ENCODE data around the gene RBM34. TPM values are rescaled to one million over a fixed set of nuclear protein-coding genes. Genes with fewer than 3 reads are reported as not detected.

RBM34 gene
- total RNA-seq, 1 donor from 2014 or later = 129 TPM

DNA sequence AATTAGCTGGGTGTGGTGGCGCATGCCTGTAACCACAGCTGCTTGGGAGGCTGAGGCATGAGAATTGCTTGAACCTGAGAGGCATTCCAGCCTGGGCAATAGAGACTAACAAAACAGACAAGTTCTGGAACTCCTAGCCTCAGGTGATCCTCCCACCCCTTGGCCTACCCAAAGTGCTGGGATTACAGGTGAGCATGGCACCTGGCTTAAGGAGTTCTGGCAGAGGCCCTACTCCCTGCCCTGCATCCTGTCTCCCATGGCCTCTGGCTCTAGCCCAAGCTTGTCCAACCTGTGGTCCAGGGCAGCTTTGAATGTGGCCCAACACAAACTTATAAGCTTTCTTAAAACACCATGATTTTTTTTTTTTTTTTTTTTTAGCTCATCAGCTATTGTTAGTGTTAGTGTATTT lies 52.9 kb downstream of the RBM34 start:
- Mint-ChIP-seq H3K27me3 (ENCODE audit: low read depth, unreplicated experiment) (no peaks in the 10 kb centered on the region), H3K36me3 (ENCODE audit: low read depth, unreplicated experiment) (peaks cover 22% of the 10 kb centered on the region), H3K4me3 (ENCODE audit: unreplicated experiment) (no peak overlapping the region), H3K9me3 (ENCODE audit: unreplicated experiment) (no peaks in the 10 kb centered on the region), H3K4me1 (ENCODE audit: low read depth, unreplicated experiment) (peaks cover 24% of the 10 kb centered on the region), H3K27ac (ENCODE audit: unreplicated experiment) (no peak overlapping the region)
- TF ChIP-seq, protein P1, sequence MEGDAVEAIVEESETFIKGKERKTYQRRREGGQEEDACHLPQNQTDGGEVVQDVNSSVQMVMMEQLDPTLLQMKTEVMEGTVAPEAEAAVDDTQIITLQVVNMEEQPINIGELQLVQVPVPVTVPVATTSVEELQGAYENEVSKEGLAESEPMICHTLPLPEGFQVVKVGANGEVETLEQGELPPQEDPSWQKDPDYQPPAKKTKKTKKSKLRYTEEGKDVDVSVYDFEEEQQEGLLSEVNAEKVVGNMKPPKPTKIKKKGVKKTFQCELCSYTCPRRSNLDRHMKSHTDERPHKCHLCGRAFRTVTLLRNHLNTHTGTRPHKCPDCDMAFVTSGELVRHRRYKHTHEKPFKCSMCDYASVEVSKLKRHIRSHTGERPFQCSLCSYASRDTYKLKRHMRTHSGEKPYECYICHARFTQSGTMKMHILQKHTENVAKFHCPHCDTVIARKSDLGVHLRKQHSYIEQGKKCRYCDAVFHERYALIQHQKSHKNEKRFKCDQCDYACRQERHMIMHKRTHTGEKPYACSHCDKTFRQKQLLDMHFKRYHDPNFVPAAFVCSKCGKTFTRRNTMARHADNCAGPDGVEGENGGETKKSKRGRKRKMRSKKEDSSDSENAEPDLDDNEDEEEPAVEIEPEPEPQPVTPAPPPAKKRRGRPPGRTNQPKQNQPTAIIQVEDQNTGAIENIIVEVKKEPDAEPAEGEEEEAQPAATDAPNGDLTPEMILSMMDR (IDR thresholded peaks at IDR 0.05; ENCODE audit: insufficient read depth, low read depth, low read length) = no peak
- TF ChIP-seq EZH2 (IDR thresholded peaks at IDR 0.05; ENCODE audit: insufficient read depth, low read length) = no peak
- H3K9me3 ChIP-seq (ENCODE audit: insufficient read depth, low read depth, low read length) = no peaks in the 10 kb centered on the region
- no peaks in the 10 kb centered on the region for H3K27me3 ChIP-seq (ENCODE audit: insufficient read depth, low read length)
- DNase-seq (ENCODE audit: low read depth) (no peak), FAIRE-seq (no peak)
- peaks cover 39% of the 10 kb centered on the region for H4K20me1 ChIP-seq (ENCODE audit: insufficient read depth, low read length)
- no peak overlapping the region for H3K4me3 ChIP-seq (ENCODE audit: insufficient read depth, low read depth, low read length)
- no peak overlapping the region for H2AFZ ChIP-seq (ENCODE audit: low read depth, low read length)
- H3K4me1 ChIP-seq (ENCODE audit: insufficient read depth, low read length) = no peaks in the 10 kb centered on the region
- peaks cover 42% of the 10 kb centered on the region for H3K36me3 ChIP-seq (ENCODE audit: insufficient read depth, low read length)
- H3K27ac ChIP-seq (ENCODE audit: low read depth, low read length) = no peak overlapping the region
- H3K9ac ChIP-seq (ENCODE audit: low read length) = no peak overlapping the region
- H3K79me2 ChIP-seq (ENCODE audit: insufficient read depth, low read length) = peaks cover 18% of the 10 kb centered on the region
- H3K4me2 ChIP-seq (ENCODE audit: low read length) = no peak overlapping the region

DNA sequence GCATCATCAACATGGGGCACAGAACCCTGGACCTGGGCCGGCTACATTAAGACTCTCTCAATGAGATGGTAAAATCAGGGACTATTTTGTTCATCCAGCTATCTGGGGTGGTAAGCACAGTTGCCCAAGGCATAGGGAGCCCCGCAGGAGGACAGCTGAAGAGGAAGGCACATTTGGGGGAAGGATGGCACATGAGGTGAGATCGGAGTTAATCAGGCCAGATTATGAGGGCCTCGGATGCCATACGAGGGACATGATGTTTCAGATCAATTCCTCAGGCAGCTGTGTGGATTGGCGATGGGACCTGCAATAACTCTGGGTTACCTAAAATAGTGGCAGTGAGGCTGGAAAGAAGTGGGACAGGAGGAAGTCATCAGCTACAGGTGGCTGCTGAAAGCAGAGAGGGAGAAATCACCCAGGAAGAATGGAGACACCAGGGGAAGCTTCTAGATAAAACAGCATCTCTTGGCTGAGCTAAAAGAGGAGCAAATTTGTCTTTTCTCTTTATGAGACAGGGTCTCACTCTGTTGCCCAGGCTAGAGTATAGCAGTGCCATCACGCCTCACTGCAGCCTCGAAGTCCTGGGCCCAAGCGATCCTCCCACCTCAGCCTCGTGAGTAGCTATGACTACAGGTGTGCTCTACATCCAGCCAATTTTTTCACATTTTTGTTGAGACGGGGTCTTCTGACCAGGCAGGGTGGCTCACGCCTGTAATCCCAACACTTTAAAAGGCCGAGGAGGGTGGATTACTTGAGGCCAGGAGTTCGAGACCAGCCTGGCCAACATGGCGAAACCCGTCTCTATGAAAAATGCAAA lies 53.5 kb downstream of the RBM34 start:
- Mint-ChIP-seq H3K27ac (ENCODE audit: unreplicated experiment) (no peak overlapping the region), H3K9me3 (ENCODE audit: unreplicated experiment) (no peaks in the 10 kb centered on the region), H3K27me3 (ENCODE audit: low read depth, unreplicated experiment) (no peaks in the 10 kb centered on the region), H3K4me3 (ENCODE audit: unreplicated experiment) (no peak overlapping the region), H3K4me1 (ENCODE audit: low read depth, unreplicated experiment) (peaks cover 19% of the 10 kb centered on the region), H3K36me3 (ENCODE audit: low read depth, unreplicated experiment) (peaks cover 16% of the 10 kb centered on the region)
- no peak overlapping the region for H3K9ac ChIP-seq (ENCODE audit: low read length)
- H3K36me3 ChIP-seq (ENCODE audit: insufficient read depth, low read length) = peaks cover 36% of the 10 kb centered on the region
- H3K27me3 ChIP-seq (ENCODE audit: insufficient read depth, low read length) = no peaks in the 10 kb centered on the region
- no peak for TF ChIP-seq EZH2 (IDR thresholded peaks at IDR 0.05; ENCODE audit: insufficient read depth, low read length)
- TF ChIP-seq, protein P1 (IDR thresholded peaks at IDR 0.05; ENCODE audit: insufficient read depth, low read depth, low read length) = no peak
- H4K20me1 ChIP-seq (ENCODE audit: insufficient read depth, low read length) = peaks cover 33% of the 10 kb centered on the region
- no peak for DNase-seq (ENCODE audit: low read depth)
- H3K4me3 ChIP-seq (ENCODE audit: insufficient read depth, low read depth, low read length) = no peak overlapping the region
- no peak overlapping the region for H3K4me2 ChIP-seq (ENCODE audit: low read length)
- no peak overlapping the region for H3K27ac ChIP-seq (ENCODE audit: low read depth, low read length)
- no peaks in the 10 kb centered on the region for H3K9me3 ChIP-seq (ENCODE audit: insufficient read depth, low read depth, low read length)
- no peak for FAIRE-seq
- no peak overlapping the region for H2AFZ ChIP-seq (ENCODE audit: low read depth, low read length)
- H3K4me1 ChIP-seq (ENCODE audit: insufficient read depth, low read length) = no peaks in the 10 kb centered on the region
- H3K79me2 ChIP-seq (ENCODE audit: insufficient read depth, low read length) = peaks cover 13% of the 10 kb centered on the region

DNA sequence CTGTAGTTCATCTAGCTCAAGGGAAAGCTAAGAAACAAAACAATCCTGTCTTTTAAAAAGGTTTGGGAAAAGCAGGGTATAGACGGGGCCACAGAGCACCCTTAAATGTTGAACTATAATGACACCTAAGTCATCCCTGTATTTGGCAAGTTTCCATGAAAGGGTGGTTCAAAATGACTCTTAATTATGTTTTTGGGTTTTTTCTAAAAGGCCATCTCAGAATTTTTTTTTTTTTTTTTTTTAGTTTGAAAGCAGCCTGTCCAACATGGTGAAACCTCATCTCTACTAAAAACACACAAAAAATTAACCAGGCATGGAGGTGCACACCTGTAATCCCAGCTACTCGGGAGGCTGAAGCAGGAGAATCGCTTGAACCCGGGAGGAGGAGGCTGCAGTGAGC lies 54.6 kb downstream of the RBM34 start:
- peaks cover 13% of the 10 kb centered on the region for H3K36me3 Mint-ChIP-seq (ENCODE audit: low read depth, unreplicated experiment)
- Histone ChIP-seq H3K4me2 (ENCODE audit: low read length) (no peak overlapping the region), H3K4me3 (ENCODE audit: insufficient read depth, low read depth, low read length) (no peak overlapping the region), H3K9ac (ENCODE audit: low read length) (no peak overlapping the region), H3K9me3 (ENCODE audit: insufficient read depth, low read depth, low read length) (no peaks in the 10 kb centered on the region), H2AFZ (ENCODE audit: low read depth, low read length) (no peak overlapping the region), H3K4me1 (ENCODE audit: insufficient read depth, low read length) (no peaks in the 10 kb centered on the region), H3K36me3 (ENCODE audit: insufficient read depth, low read length) (peaks cover 28% of the 10 kb centered on the region), H4K20me1 (ENCODE audit: insufficient read depth, low read length) (peaks cover 28% of the 10 kb centered on the region), H3K27me3 (ENCODE audit: insufficient read depth, low read length) (no peaks in the 10 kb centered on the region), H3K79me2 (ENCODE audit: insufficient read depth, low read length) (peaks cover 7% of the 10 kb centered on the region), H3K27ac (ENCODE audit: low read depth, low read length) (no peak overlapping the region)
- H3K27ac Mint-ChIP-seq (ENCODE audit: unreplicated experiment) = no peak overlapping the region
- no peak for TF ChIP-seq EZH2 (IDR thresholded peaks at IDR 0.05; ENCODE audit: insufficient read depth, low read length)
- TF ChIP-seq, protein P1 (IDR thresholded peaks at IDR 0.05; ENCODE audit: insufficient read depth, low read depth, low read length) = no peak
- H3K4me3 Mint-ChIP-seq (ENCODE audit: unreplicated experiment) = no peak overlapping the region
- no peaks in the 10 kb centered on the region for H3K27me3 Mint-ChIP-seq (ENCODE audit: low read depth, unreplicated experiment)
- DNase-seq (ENCODE audit: low read depth) = no peak
- no peak for FAIRE-seq
- no peaks in the 10 kb centered on the region for H3K9me3 Mint-ChIP-seq (ENCODE audit: unreplicated experiment)
- H3K4me1 Mint-ChIP-seq (ENCODE audit: low read depth, unreplicated experiment) = peaks cover 18% of the 10 kb centered on the region

Data from astrocyte (in vitro differentiated cells and primary cell).